Muscle layer of colon (tissue), 2 donors: ENCODE measurements around the gene PARP16.

Experiments used
- H3K27ac ChIP-seq: one replicate; pipeline ENCODE4 v1.7.0; 2013; ENCODE audit warnings: low read depth, mild to moderate bottlenecking, low read length, moderate library complexity
- H3K27me3 ChIP-seq, 2 donors: one replicate each; pipeline ENCODE4 v1.7.0; 2013; ENCODE audit warnings: low read length in 2 of 2, mild to moderate bottlenecking in 2 of 2; ENCODE audit not compliant: insufficient read depth in 2 of 2, control insufficient read depth in 1 of 2
- H3K36me3 ChIP-seq: one replicate; pipeline ENCODE4 v1.7.0; 2013; ENCODE audit warnings: mild to moderate bottlenecking, low read length; ENCODE audit not compliant: insufficient read depth
- H3K4me1 ChIP-seq: one replicate; pipeline ENCODE4 v1.7.0; 2013; ENCODE audit warnings: mild to moderate bottlenecking, low read length; ENCODE audit not compliant: insufficient read depth
- H3K4me3 ChIP-seq, 2 donors: one replicate each; pipeline ENCODE4 v1.7.0; 2013; ENCODE audit warnings: low read length in 2 of 2, low read depth in 1 of 2, mild to moderate bottlenecking in 1 of 2, moderate library complexity in 1 of 2
- H3K9ac ChIP-seq: one replicate; pipeline ENCODE4 v1.7.0; 2013; ENCODE audit warnings: low read length
- H3K9me3 ChIP-seq: one replicate; pipeline ENCODE4 v1.7.0; 2013; ENCODE audit warnings: mild to moderate bottlenecking, low read length
- donor health status: abdominal sarcoma.
- donor health status: Adenocarcinoma of cecum.

The PARP16 gene

DNA sequence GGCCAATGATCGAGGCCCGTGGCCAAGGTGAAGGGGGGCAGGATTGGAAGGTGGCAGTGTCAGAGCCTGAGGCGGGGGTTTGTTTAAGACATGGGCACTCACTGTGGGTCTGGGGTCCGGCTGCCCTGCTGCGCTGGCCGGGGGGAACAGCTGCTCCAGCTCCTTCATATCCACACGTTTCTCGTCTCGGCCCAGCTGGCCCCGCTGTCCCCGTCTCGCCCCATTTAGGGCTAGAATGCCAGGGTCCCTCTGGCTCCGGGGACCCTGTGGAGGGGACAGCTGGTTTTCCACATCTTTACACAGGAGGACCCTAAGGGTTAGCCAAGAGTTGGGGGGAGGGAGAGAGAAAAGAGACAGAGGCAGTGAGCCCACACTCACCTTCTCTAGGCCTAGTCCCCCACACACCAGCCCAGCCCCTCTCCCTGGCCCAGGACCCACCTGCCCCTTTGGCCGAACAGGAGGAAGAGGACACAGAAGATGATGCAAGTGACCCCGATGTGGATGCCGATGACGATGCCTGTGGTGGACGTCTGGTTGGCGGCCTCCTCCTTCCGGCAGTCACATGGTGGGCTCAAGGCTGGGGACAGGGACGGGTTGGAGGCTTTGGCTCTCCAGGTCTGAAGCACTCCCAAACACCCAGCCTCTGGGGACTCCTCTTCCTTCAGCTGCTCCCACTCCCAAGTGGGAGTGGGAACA is 42.8 kb upstream of the PARP16 start:
- Histone ChIP-seq H3K27ac (no peak overlapping the region), H3K36me3 (no peaks in the 10 kb centered on the region), H3K27me3 (no peaks in the 10 kb centered on the region), H3K4me3 (no peak overlapping the region), H3K9ac (no peak overlapping the region), H3K9me3 (no peaks in the 10 kb centered on the region), H3K4me1 (no peaks in the 10 kb centered on the region)

DNA sequence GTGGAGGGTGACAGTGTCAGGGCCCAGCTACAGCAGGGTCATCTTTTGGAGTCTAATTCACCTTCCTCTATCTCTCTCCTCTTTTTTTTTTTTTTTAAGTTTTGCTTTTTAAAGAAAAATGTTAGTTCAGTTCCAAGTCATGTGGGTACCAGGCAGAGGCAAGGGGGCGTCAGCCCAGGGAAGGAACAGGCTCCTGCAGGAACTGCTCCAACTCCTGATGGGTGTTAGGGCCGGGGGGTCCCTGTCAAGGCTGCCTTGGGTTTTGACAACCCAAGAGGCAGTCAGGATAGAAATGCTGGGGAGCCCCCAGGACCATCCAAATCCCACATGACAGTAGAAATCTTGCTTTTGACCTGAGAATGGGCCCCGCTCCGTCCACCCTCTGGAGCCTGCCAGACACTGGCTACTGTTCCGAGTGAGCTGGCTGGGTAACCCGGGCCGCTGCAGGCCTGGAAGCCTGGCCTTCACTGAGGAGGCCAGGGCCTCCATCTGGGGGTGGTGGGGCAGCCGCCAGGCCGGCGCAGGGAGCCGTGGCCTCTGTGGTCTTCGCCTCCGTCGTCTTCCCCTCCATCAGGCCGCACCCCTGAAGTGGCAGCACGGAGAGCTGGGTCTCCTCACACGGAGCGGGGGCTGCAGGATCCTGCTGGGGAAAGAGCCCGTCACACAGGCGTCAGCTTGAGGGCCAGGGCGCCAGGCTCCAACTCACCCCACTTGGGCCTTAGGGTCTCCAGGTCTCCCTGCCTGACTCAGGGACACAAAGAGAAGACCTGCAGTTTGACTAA is 42.0 kb upstream of the PARP16 start:
- Histone ChIP-seq H3K36me3 (no peaks in the 10 kb centered on the region), H3K9me3 (no peaks in the 10 kb centered on the region), H3K9ac (no peak overlapping the region), H3K27ac (no peak overlapping the region), H3K27me3 (no peaks in the 10 kb centered on the region), H3K4me1 (no peaks in the 10 kb centered on the region), H3K4me3 (no peak overlapping the region)

DNA sequence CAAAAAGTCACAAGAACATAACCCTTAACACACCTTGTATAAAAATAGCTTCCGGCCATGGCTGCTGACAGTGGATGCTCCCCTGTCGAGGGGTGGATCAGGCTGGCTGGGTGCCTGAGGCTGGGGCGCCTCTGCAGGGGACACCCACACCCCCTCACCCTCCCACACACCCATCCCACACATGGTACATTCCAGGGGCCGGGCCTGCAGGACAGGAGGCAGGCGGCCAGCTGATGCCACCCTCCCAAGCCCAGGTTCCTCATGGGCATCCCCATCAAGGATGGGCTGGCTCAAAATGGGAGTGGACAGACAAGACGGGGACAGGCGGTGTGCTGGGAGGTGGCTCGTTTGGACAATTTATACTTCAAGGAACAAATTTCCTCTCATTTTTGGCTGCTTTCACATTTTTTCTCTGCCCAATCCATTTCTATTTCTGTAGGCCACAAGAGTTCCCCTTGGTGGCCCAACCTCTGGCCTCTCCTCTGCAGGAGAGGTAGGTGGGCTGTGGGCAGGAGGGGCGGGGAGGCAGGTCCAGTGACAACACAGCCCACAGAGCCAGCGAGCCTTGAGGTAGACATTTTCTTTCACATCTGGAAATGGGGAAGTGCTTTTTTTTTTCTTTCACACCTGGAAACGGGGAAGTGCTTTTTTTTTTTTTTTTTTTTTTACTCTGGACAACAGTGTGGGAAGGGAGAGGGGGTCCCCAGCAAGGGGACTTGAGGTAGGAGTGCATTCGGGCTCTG is 41.1 kb upstream of the PARP16 start:
- Histone ChIP-seq H3K27me3 (no peaks in the 10 kb centered on the region), H3K4me1 (peaks cover 4% of the 10 kb centered on the region), H3K9me3 (no peaks in the 10 kb centered on the region), H3K4me3 (no peak overlapping the region), H3K36me3 (no peaks in the 10 kb centered on the region), H3K9ac (no peak overlapping the region), H3K27ac (no peak overlapping the region)

DNA sequence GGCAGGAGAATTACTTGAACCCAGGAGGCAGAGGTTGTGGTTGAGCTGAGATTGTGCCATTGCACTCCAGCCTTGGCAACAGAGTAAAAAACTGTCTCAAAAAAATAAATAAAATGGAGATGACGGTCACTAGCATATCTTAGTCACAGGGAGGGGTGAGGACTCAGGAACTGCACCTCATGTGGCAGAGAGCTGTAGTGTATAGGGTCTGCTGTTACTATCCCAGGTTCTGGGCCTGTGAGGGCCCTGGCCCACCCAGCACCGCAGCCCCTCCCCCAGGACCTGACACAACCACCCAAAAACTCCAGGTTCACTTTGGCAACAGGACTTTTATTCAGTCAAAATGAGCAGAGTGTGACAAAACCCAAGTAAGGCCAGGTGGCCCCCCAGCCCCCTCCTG is 40.1 kb upstream of the PARP16 start:
- Histone ChIP-seq H3K27me3 (no peaks in the 10 kb centered on the region), H3K36me3 (no peaks in the 10 kb centered on the region), H3K4me1 (peaks cover 7% of the 10 kb centered on the region), H3K4me3 (no peak overlapping the region), H3K9ac (no peak overlapping the region), H3K27ac (no peak overlapping the region), H3K9me3 (no peaks in the 10 kb centered on the region)

DNA sequence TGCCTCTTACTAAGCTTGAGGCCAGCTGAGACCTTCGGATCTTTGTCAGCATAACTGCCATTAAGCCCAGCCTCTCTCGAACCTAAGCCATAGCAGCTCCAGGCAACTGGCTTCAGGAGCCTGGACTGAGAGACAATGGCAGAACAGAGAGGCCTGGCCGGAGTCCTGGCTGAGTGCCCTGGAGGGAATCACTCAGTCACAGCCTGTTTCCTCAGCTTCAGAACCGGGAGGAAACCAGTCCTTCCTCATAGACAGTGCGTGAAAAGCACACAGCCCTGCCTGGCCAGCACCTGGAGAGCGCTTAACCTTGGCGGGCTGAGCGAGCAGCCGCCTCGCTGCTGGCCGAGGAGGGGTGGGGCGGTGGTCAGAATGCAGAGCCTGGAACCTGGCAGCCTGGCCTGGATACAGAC is 39.4 kb upstream of the PARP16 start:
- Histone ChIP-seq H3K4me1 (peaks cover 7% of the 10 kb centered on the region), H3K27ac (no peak overlapping the region), H3K27me3 (no peaks in the 10 kb centered on the region), H3K36me3 (no peaks in the 10 kb centered on the region), H3K9me3 (no peaks in the 10 kb centered on the region), H3K4me3 (no peak overlapping the region), H3K9ac (no peak overlapping the region)

DNA sequence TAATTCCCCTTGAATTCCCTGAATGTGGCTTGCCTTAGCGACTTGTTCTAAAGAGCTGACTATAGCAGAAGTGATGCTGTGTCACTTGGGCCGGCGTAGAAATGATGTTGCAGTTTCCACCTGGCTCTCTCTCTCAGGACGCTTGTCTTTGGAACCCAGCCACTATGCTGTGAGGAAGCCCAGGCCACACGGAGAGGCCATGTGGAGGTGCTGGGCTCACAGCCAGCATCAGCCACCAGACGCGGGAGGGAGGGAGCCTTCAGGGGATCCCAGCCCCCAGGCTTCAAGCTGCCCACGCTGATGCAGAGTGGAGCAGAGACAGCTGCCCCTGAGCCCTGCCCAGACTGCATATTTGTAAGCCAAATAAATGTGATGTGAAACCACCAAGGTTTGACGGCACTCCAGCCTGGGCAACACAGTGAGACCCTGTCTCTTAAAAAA is 36.4 kb upstream of the PARP16 start:
- Histone ChIP-seq H3K36me3 (no peaks in the 10 kb centered on the region), H3K27ac (no peak overlapping the region), H3K9ac (no peak overlapping the region), H3K4me3 (no peak overlapping the region), H3K9me3 (no peaks in the 10 kb centered on the region), H3K27me3 (no peaks in the 10 kb centered on the region), H3K4me1 (peaks cover 7% of the 10 kb centered on the region)

DNA sequence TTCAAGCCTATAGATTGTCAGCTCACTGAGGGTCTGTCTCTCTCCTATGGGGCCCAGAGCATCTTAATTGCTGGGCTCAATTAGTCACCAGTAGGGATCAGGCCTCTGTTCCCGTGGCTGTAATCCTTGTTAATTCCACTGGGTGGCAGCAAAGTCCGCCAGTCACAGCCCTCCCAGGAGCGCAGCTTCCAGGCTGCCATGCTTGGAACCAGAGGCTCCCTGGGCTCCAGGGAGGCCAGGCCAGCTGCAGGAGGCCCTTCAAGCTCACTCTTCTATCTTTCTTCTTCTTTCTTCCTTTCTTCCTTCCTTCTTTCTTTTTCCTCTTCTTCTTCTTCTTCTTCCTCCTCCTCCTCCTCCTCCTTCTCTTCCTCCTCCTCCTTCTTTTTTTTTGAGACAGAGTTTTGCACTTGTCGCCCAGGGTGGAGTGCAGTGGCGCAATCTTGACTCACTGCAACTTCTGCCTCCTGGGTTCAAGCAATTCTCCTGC is 32.2 kb upstream of the PARP16 start:
- no peak overlapping the region for H3K27ac ChIP-seq
- no peaks in the 10 kb centered on the region for H3K36me3 ChIP-seq
- H3K4me3 ChIP-seq: no peak overlapping the region
- H3K9me3 ChIP-seq: no peaks in the 10 kb centered on the region
- no peak overlapping the region for H3K9ac ChIP-seq
- H3K4me1 ChIP-seq: peaks cover 7% of the 10 kb centered on the region
- H3K27me3 ChIP-seq: no peaks in the 10 kb centered on the region

DNA sequence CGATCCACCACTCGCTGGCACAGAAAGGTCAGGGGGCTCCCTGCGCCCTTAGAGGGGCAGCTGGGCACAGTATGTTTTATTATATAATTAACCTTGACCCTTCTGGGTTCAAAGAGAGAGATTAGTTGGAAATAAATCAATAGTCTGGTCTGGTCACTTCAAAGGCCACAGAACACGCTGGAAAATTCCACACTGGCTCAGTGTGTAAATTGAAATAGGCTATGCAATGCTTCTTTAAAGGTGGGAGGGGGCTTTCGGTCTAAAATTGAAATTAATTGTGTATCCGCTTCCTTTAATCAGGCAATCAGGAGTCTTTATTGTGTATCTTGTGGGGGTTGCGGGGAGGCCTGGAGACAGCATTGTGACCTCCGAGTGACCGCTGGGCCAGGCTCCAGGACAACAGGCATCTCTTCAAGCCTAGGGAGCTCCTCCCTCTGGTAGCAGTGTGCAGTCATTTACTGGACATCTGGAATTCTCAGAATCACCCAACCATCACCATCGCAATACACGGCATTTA is 25.8 kb upstream of the PARP16 start:
- Histone ChIP-seq H3K27me3 (no peaks in the 10 kb centered on the region), H3K9ac (no peak overlapping the region), H3K9me3 (no peaks in the 10 kb centered on the region), H3K27ac (no peak overlapping the region), H3K36me3 (no peaks in the 10 kb centered on the region), H3K4me3 (no peak overlapping the region), H3K4me1 (no peaks in the 10 kb centered on the region)

DNA sequence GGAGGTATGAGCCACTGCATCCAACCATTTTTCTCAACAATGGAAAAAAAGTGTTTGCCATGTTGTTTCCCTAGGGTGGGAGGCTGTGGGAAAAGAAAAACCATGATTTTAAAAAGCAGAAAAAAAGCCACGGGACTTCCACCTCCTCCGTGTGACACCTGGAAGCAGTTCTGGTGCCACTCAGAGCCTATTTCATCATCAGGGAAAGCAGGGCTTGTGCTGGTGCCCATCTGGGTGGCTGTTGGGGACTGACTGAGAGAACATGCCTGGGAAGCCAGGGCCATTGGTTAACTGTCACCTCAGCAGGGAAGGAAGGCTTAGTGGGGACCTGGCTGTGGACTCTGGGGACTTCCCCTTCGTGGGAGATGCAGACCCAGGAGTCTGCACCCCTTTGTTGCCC is 25.1 kb upstream of the PARP16 start:
- Histone ChIP-seq H3K4me3 (no peak overlapping the region), H3K9me3 (no peaks in the 10 kb centered on the region), H3K9ac (no peak overlapping the region), H3K27ac (no peak overlapping the region), H3K27me3 (no peaks in the 10 kb centered on the region), H3K36me3 (no peaks in the 10 kb centered on the region), H3K4me1 (no peaks in the 10 kb centered on the region)

DNA sequence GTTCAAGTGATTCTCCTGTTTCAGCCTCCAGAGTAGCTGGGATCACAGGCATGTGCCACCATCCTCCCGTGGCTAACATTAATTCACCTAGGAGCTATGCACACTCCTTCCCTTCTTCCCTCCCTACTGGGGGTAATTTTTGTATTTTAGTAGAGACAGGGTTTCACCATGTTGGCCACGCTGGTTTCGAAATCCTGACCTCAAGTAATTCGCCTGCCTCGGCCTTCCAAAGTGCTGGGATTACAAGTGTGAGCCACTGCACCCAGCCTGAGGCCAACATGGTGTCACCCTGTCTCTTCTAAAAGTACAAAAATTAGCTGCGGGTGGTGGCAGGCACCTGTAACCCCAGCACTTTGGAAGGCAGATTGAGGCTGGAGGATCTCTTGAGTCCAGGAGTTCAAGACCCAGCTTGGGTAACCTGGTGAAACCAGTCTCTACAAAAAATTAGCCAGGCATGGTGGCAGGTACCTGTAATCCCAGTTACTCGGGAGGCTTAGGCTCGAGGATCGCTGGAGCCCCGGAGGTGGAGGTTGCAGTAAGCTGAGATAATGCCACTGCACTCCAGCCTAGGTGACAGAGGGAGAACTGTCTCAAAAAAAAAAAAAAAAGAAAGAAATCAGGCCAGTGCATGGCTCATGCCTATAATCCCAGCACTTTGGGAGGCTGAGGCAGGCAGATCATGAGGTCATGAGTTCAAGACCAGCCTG is 23.9 kb upstream of the PARP16 start:
- no peak overlapping the region for H3K27ac ChIP-seq
- no peak overlapping the region for H3K4me3 ChIP-seq
- no peaks in the 10 kb centered on the region for H3K36me3 ChIP-seq
- H3K4me1 ChIP-seq: no peaks in the 10 kb centered on the region
- H3K9me3 ChIP-seq: no peaks in the 10 kb centered on the region
- no peaks in the 10 kb centered on the region for H3K27me3 ChIP-seq
- H3K9ac ChIP-seq: no peak overlapping the region
